Vagina (tissue), 2 donors: ENCODE data around the gene GLO1. TPM values are rescaled to one million over a fixed set of nuclear protein-coding genes. Genes with fewer than 3 reads are reported as not detected.

Source experiments
- DNase-seq, 2 donors: peaks; one replicate each; pipeline ENCODE4 v3.0.0-alpha.2; 2017; ENCODE audit errors: extremely low spot score in 2 of 2
- H3K27ac ChIP-seq: fragments of 200-600 bp; sonication (generic); one replicate; pipeline ENCODE4 v1.5.1; 2019
- H3K27me3 ChIP-seq: fragments of 200-600 bp; sonication (generic); one replicate; pipeline ENCODE4 v1.5.1; 2019
- H3K36me3 ChIP-seq, 2 donors: fragments of 200-600 bp; sonication (generic); one replicate each; pipeline ENCODE4 v1.5.1; 2017 to 2019
- H3K4me1 ChIP-seq: fragments of 200-600 bp; sonication (generic); one replicate; pipeline ENCODE4 v1.5.1; 2019
- H3K4me3 ChIP-seq, 2 donors: fragments of 200-600 bp; sonication (generic); 1 replicate in 1 of 2; 2 replicates in 1 of 2; pipeline ENCODE4 v1.5.1; 2016 to 2019
- H3K9me3 ChIP-seq: fragments of 200-600 bp; sonication (generic); one replicate; pipeline ENCODE4 v1.5.1; 2019
- CTCF ChIP-seq, 3 experiments: fragments of 450-650 bp in 2 of 3; fragments of 200-600 bp in 1 of 3; sonication (generic) in 1 of 3; IDR thresholded peaks; one replicate each; pipeline ENCODE4 v1.5.1; 2017 to 2019; ENCODE audit warnings: antibody characterized with exemption in 3 of 3, mild to moderate bottlenecking in 2 of 3, moderate library complexity in 2 of 3
- POLR2A ChIP-seq, 2 donors: fragments of 450-650 bp; IDR thresholded peaks; one replicate each; pipeline ENCODE4 v1.6.1; 2017; ENCODE audit warnings: antibody characterized with exemption in 2 of 2, mild to moderate bottlenecking in 2 of 2, moderate library complexity in 2 of 2
- POLR2AphosphoS5 ChIP-seq, 2 donors: sonication (generic); formaldehyde crosslinking; IDR thresholded peaks; one replicate each; pipeline ENCODE4 v1.9.0; 2017; ENCODE audit warnings: antibody characterized with exemption in 2 of 2, mild to moderate bottlenecking in 2 of 2, low read depth in 1 of 2; ENCODE audit not compliant: insufficient read depth in 1 of 2
- intact Hi-C: fragments of 100-400 bp; cut with DNase I; formaldehyde crosslinking; loops from one replicate; pipeline ENCODE4 v1.15.1; 2023
- total RNA-seq: library from RNA; depleted of rRNA; stranded (reverse); fragments of >200 nt; gene quantifications from one replicate; pipeline ENCODE4 v1.2.3, GENCODE V29; 2016

GLO1 gene
- total RNA-seq, 1 donor from 2014 or later = 59.7 TPM

- intact Hi-C loops = no loop called here
- Histone ChIP-seq H3K9me3 (no peaks in the 10 kb centered on the region), H3K4me1 (peaks cover 17% of the 10 kb centered on the region), H3K4me3 (no peak overlapping the region), H3K27me3 (no peaks in the 10 kb centered on the region), H3K36me3 (peaks cover 0 to 24% of the 10 kb centered on the region in 2 donors), H3K27ac (no peak overlapping the region)
- TF ChIP-seq CTCF (IDR thresholded peaks at IDR 0.05) (no peak), POLR2A (IDR thresholded peaks at IDR 0.05) (no peak), POLR2AphosphoS5 (IDR thresholded peaks at IDR 0.05; ENCODE audit: insufficient read depth in 1 of 2, low read depth in 1 of 2) (no peak)
- no peak for DNase-seq
Measured at GRCh38 chr6:38686270-38687042, 16.5 kb downstream of the GLO1 start.

- Histone ChIP-seq H3K36me3 (peaks cover 0 to 36% of the 10 kb centered on the region in 2 donors), H3K27me3 (no peaks in the 10 kb centered on the region), H3K27ac (no peak overlapping the region), H3K9me3 (no peaks in the 10 kb centered on the region), H3K4me3 (no peak overlapping the region), H3K4me1 (peaks cover 17% of the 10 kb centered on the region)
- DNase-seq = no peak
- intact Hi-C loops = no loop called here
- TF ChIP-seq POLR2AphosphoS5 (IDR thresholded peaks at IDR 0.05; ENCODE audit: insufficient read depth in 1 of 2, low read depth in 1 of 2) (no peak), POLR2A (IDR thresholded peaks at IDR 0.05) (no peak), CTCF (IDR thresholded peaks at IDR 0.05) (no peak)
Measured at GRCh38 chr6:38684904-38685303, 18.0 kb downstream of the GLO1 start.

GRCh38 chr6:38684237-38684636, 18.7 kb downstream of the GLO1 start:
- Histone ChIP-seq H3K4me1 (peaks cover 17% of the 10 kb centered on the region), H3K36me3 (peaks cover 0 to 39% of the 10 kb centered on the region in 2 donors), H3K4me3 (no peak overlapping the region), H3K9me3 (no peaks in the 10 kb centered on the region), H3K27ac (no peak overlapping the region), H3K27me3 (no peaks in the 10 kb centered on the region)
- no peak for TF ChIP-seq POLR2AphosphoS5 (IDR thresholded peaks at IDR 0.05; ENCODE audit: insufficient read depth in 1 of 2, low read depth in 1 of 2)
- TF ChIP-seq CTCF (IDR thresholded peaks at IDR 0.05) = no peak
- no peak for TF ChIP-seq POLR2A (IDR thresholded peaks at IDR 0.05)
- no peak for DNase-seq
- intact Hi-C loops = no loop called here

GRCh38 chr6:38681850-38682249, 21.1 kb downstream of the GLO1 start:
- peaks cover 5% of the 10 kb centered on the region for H3K4me1 ChIP-seq
- no peaks in the 10 kb centered on the region for H3K27me3 ChIP-seq
- intact Hi-C loops = no loop called here
- no peak for TF ChIP-seq POLR2AphosphoS5 (IDR thresholded peaks at IDR 0.05; ENCODE audit: insufficient read depth in 1 of 2, low read depth in 1 of 2)
- TF ChIP-seq POLR2A (IDR thresholded peaks at IDR 0.05) = no peak
- no peak for TF ChIP-seq CTCF (IDR thresholded peaks at IDR 0.05)
- no peaks in the 10 kb centered on the region for H3K9me3 ChIP-seq
- DNase-seq = no peak
- peaks cover 0 to 56% of the 10 kb centered on the region in 2 donors for H3K36me3 ChIP-seq
- no peak overlapping the region for H3K4me3 ChIP-seq
- no peak overlapping the region for H3K27ac ChIP-seq

GRCh38 chr6:38679668-38680067, 23.3 kb downstream of the GLO1 start:
- H3K9me3 ChIP-seq = no peaks in the 10 kb centered on the region
- intact Hi-C loops = no loop called here
- TF ChIP-seq CTCF (IDR thresholded peaks at IDR 0.05) = no peak
- no peak for TF ChIP-seq POLR2A (IDR thresholded peaks at IDR 0.05)
- no peak for TF ChIP-seq POLR2AphosphoS5 (IDR thresholded peaks at IDR 0.05; ENCODE audit: insufficient read depth in 1 of 2, low read depth in 1 of 2)

More at GRCh38 chr6:38679668-38680067, 23.3 kb downstream of the GLO1 start:
- H3K4me3 ChIP-seq = no peak overlapping the region
- DNase-seq = no peak
- H3K36me3 ChIP-seq = peaks cover 0 to 71% of the 10 kb centered on the region in 2 donors
- no peaks in the 10 kb centered on the region for H3K27me3 ChIP-seq
- H3K4me1 ChIP-seq = no peaks in the 10 kb centered on the region
- no peak overlapping the region for H3K27ac ChIP-seq
